T-helper 2 cell treated with Interferon-gamma antibody and Interleukin-4, amounts not matched to agents 100 ng/mL and 5 ng/mL, for 36 hours (primary cell): ENCODE data around the gene MGAT5. TPM values are rescaled to one million over a fixed set of nuclear protein-coding genes. Genes with fewer than 3 reads are reported as not detected.
"Not testable (repeated sequence)": the region's sequence is repeated elsewhere in the genome, so short reads cannot be mapped to it uniquely, and the experiment has no call there.

ENCODE experiments used
- intact Hi-C: fragments of 100-400 bp; cut with micrococcal nuclease; formaldehyde crosslinking; loops from one replicate; pipeline ENCODE4 v1.15.1; 2023
- total RNA-seq: library from RNA; stranded (reverse); gene quantifications from 2 replicates; pipeline ENCODE4 v1.2.3, GENCODE V29; 2022

MGAT5 gene
- total RNA-seq, 1 donor from 2014 or later, result 18.6 TPM

- intact Hi-C loops, result no loop called here
Measured at GRCh38 chr2:134275058-134275862, 21.4 kb downstream of the MGAT5 start.

- intact Hi-C loops, result no loop called here
Measured at GRCh38 chr2:134276381-134277172, 22.7 kb downstream of the MGAT5 start.

- intact Hi-C loops, result no loop called here
Measured at GRCh38 chr2:134277223-134277622, 23.4 kb downstream of the MGAT5 start.

- intact Hi-C loops, result no loop called here
Measured at GRCh38 chr2:134278553-134278952, 24.7 kb downstream of the MGAT5 start.

GRCh38 chr2:134279417-134279816 lies 25.5 kb downstream of the MGAT5 start:
- intact Hi-C loops, result no loop called here

- intact Hi-C loops, result loop anchor here (5.0 kb wide), 1 partner anchor 33 kb away; no protein-coding TSS in a partner anchor
Measured at GRCh38 chr2:134280231-134280630, 26.4 kb downstream of the MGAT5 start.

GRCh38 chr2:134280726-134281125 lies 26.9 kb downstream of the MGAT5 start:
- intact Hi-C loops, result loop anchor here (5.0 kb wide), 1 partner anchor 33 kb away; no protein-coding TSS in a partner anchor

- intact Hi-C loops, result loop anchor here (5.0 kb wide), 1 partner anchor 35 kb away; no protein-coding TSS in a partner anchor
Measured at GRCh38 chr2:134281815-134282419, 28.0 kb downstream of the MGAT5 start.

GRCh38 chr2:134282629-134283400 lies 28.9 kb downstream of the MGAT5 start:
- intact Hi-C loops, result loop anchor here (5.0 kb wide), 1 partner anchor 36 kb away; no protein-coding TSS in a partner anchor

GRCh38 chr2:134283661-134284060 lies 29.8 kb downstream of the MGAT5 start:
- intact Hi-C loops, result loop anchor here (5.0 kb wide), 1 partner anchor 36 kb away; no protein-coding TSS in a partner anchor

GRCh38 chr2:134284119-134284670 lies 30.3 kb downstream of the MGAT5 start:
- intact Hi-C loops, result loop anchor here (5.0 kb wide), 1 partner anchor 37 kb away; no protein-coding TSS in a partner anchor

- intact Hi-C loops, result loop anchor here (5.0 kb wide), 1 partner anchor 35 kb away; no protein-coding TSS in a partner anchor
Measured at GRCh38 chr2:134287323-134287722, 33.5 kb downstream of the MGAT5 start.

GRCh38 chr2:134288814-134289213 lies 34.9 kb downstream of the MGAT5 start:
- intact Hi-C loops, result loop anchor here (5.0 kb wide), 1 partner anchor 33 kb away; no protein-coding TSS in a partner anchor

- intact Hi-C loops, result loop anchor here (5.0 kb wide), 1 partner anchor 33 kb away; no protein-coding TSS in a partner anchor
Measured at GRCh38 chr2:134289225-134289624, 35.4 kb downstream of the MGAT5 start.

GRCh38 chr2:134290358-134290757 lies 36.5 kb downstream of the MGAT5 start:
- intact Hi-C loops, result loop anchor here (1.0 kb wide), 1 partner anchor 32 kb away; no protein-coding TSS in a partner anchor

GRCh38 chr2:134292514-134292913 lies 38.6 kb downstream of the MGAT5 start:
- intact Hi-C loops, result no loop called here

- intact Hi-C loops, result no loop called here
Measured at GRCh38 chr2:134293719-134294537, 40.1 kb downstream of the MGAT5 start.

GRCh38 chr2:134294598-134294997 lies 40.7 kb downstream of the MGAT5 start:
- intact Hi-C loops, result not testable (repeated sequence)

- intact Hi-C loops, result no loop called here
Measured at GRCh38 chr2:134295441-134295840, 41.6 kb downstream of the MGAT5 start.
